ENCODE results near the gene ZNF333. TPM values are rescaled to one million over a fixed set of nuclear protein-coding genes. Genes with fewer than 3 reads are reported as not detected.

The ZNF333 gene
- total RNA-seq, 1 experiment from 2014 or later = 19.2 TPM

DNA sequence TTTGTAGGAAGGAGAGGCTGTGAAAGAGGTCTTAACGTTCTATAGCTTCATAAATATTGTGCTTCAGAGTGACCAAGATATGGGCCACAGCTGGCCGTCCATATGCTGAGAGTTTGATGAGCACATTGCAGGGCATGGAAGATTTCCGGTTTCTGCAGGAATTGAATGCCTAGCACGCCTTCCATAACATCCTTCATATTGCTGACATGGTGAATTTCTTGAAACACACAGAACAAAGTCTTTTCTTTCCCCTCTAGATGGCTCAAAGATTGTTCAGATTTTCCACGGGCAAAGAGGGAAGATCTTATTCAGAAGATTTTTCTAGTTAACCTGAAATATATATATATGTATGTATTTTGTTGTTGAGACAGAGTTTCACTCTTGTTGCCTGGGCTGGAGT, 46.1 kb downstream of the ZNF333 start:
- ChIA-PET POLR2A (ENCODE audit: low non-redundant PET) (no interaction called here), CTCF (no interaction called here)
- Histone ChIP-seq H3K36me3 (ENCODE audit: insufficient read depth, low read length, poor library complexity, severe bottlenecking) (no peaks in the 10 kb centered on the region), H3K9me3 (ENCODE audit: low read depth, low read length, poor library complexity, severe bottlenecking) (peaks cover 4% of the 10 kb centered on the region), H3K4me1 (ENCODE audit: insufficient read depth, low read length, poor library complexity, severe bottlenecking) (no peaks in the 10 kb centered on the region), H3K27ac (ENCODE audit: low read depth, low read length, poor library complexity, severe bottlenecking) (no peak overlapping the region), H3K27me3 (replicated peaks; ENCODE audit: insufficient read depth, low read depth, low read length, poor library complexity) (no peaks in the 10 kb centered on the region), H3K4me3 (ENCODE audit: low read depth, low read length, poor library complexity, severe bottlenecking) (no peak overlapping the region)
- intact Hi-C loops (cut with micrococcal nuclease; ENCODE audit: unreplicated experiment) = no loop called here
- no peak for TF ChIP-seq EZH2 (IDR thresholded peaks at IDR 0.05; ENCODE audit: borderline replicate concordance, low read depth, low read length, poor library complexity, severe bottlenecking)
- TF ChIP-seq CTCF (conservative IDR thresholded peaks at IDR 0.05; ENCODE audit: low read depth, low read length) = no peak
- BruUV-seq (replicated peaks) = no TSS peak
- no peak for DNase-seq (ENCODE audit: low spot score)

DNA sequence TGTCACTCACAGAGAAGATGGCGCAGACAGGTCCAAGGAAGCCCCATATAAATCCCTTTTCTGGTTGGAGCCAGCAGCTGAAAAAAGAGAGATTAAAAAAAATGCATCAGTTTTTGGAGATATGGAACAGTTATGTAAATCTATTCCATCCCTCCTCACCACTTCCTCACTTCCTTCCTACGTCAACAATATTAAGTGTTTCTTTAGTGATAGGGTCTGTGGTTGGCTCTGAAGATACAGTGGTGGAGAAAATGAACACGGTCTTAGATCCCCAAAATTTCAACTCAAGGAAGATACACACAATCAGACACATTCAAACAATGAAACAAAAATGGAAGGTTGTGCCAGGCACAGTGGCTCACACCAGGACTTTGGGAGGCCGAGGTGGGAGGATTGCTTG, 57.0 kb downstream of the ZNF333 start:
- no peaks in the 10 kb centered on the region for H3K27me3 ChIP-seq (replicated peaks; ENCODE audit: insufficient read depth, low read depth, low read length, poor library complexity)
- intact Hi-C loops (cut with micrococcal nuclease; ENCODE audit: unreplicated experiment) = no loop called here
- TF ChIP-seq EZH2 (IDR thresholded peaks at IDR 0.05; ENCODE audit: borderline replicate concordance, low read depth, low read length, poor library complexity, severe bottlenecking) (no peak), CTCF (conservative IDR thresholded peaks at IDR 0.05; ENCODE audit: low read depth, low read length) (no peak)
- DNase-seq (ENCODE audit: low spot score) = no peak
- no peak overlapping the region for H3K27ac ChIP-seq (ENCODE audit: low read depth, low read length, poor library complexity, severe bottlenecking)
- H3K4me1 ChIP-seq (ENCODE audit: insufficient read depth, low read length, poor library complexity, severe bottlenecking) = no peaks in the 10 kb centered on the region
- ChIA-PET CTCF (no interaction called here), POLR2A (ENCODE audit: low non-redundant PET) (no interaction called here)
- H3K9me3 ChIP-seq (ENCODE audit: low read depth, low read length, poor library complexity, severe bottlenecking) = no peaks in the 10 kb centered on the region
- H3K4me3 ChIP-seq (ENCODE audit: low read depth, low read length, poor library complexity, severe bottlenecking) = no peak overlapping the region
- no TSS peak for BruUV-seq (replicated peaks)
- H3K36me3 ChIP-seq (ENCODE audit: insufficient read depth, low read length, poor library complexity, severe bottlenecking) = no peaks in the 10 kb centered on the region

- no peak overlapping the region for H3K27ac ChIP-seq (ENCODE audit: low read depth, low read length, poor library complexity, severe bottlenecking)
- ChIA-PET POLR2A (ENCODE audit: low non-redundant PET) (no interaction called here), CTCF (no interaction called here)
- TF ChIP-seq EZH2 (IDR thresholded peaks at IDR 0.05; ENCODE audit: borderline replicate concordance, low read depth, low read length, poor library complexity, severe bottlenecking) (no peak), CTCF (conservative IDR thresholded peaks at IDR 0.05; ENCODE audit: low read depth, low read length) (no peak)
- H3K4me3 ChIP-seq (ENCODE audit: low read depth, low read length, poor library complexity, severe bottlenecking) = no peak overlapping the region
- no peak for DNase-seq (ENCODE audit: low spot score)
- H3K27me3 ChIP-seq (replicated peaks; ENCODE audit: insufficient read depth, low read depth, low read length, poor library complexity) = no peaks in the 10 kb centered on the region
- intact Hi-C loops (cut with micrococcal nuclease; ENCODE audit: unreplicated experiment) = no loop called here
- no peaks in the 10 kb centered on the region for H3K36me3 ChIP-seq (ENCODE audit: insufficient read depth, low read length, poor library complexity, severe bottlenecking)
- H3K4me1 ChIP-seq (ENCODE audit: insufficient read depth, low read length, poor library complexity, severe bottlenecking) = no peaks in the 10 kb centered on the region
- no TSS peak for BruUV-seq (replicated peaks)
- no peaks in the 10 kb centered on the region for H3K9me3 ChIP-seq (ENCODE audit: low read depth, low read length, poor library complexity, severe bottlenecking)
Observed at GRCh38 chr19:14748601-14749000, 58.8 kb downstream of the ZNF333 start.
